ENCODE results near the gene RADIL.

RADIL gene

GRCh38 chr7:4849390-4849789, 34.1 kb downstream of the RADIL start:
- H3K4me3 ChIP-seq (ENCODE audit: low read length), result no peak overlapping the region
- no peak for DNase-seq (ENCODE audit: low read depth)
- TF ChIP-seq, protein P1, sequence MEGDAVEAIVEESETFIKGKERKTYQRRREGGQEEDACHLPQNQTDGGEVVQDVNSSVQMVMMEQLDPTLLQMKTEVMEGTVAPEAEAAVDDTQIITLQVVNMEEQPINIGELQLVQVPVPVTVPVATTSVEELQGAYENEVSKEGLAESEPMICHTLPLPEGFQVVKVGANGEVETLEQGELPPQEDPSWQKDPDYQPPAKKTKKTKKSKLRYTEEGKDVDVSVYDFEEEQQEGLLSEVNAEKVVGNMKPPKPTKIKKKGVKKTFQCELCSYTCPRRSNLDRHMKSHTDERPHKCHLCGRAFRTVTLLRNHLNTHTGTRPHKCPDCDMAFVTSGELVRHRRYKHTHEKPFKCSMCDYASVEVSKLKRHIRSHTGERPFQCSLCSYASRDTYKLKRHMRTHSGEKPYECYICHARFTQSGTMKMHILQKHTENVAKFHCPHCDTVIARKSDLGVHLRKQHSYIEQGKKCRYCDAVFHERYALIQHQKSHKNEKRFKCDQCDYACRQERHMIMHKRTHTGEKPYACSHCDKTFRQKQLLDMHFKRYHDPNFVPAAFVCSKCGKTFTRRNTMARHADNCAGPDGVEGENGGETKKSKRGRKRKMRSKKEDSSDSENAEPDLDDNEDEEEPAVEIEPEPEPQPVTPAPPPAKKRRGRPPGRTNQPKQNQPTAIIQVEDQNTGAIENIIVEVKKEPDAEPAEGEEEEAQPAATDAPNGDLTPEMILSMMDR (conservative IDR thresholded peaks at IDR 0.05; ENCODE audit: low read depth, low read length), result peak; percentile 25

- peak overlapping the region; percentile 32 for H3K4me3 ChIP-seq (ENCODE audit: low read length)
- TF ChIP-seq, protein P1 (conservative IDR thresholded peaks at IDR 0.05; ENCODE audit: low read depth, low read length), result peak; percentile 56
- DNase-seq (ENCODE audit: low read depth), result no peak
Observed at GRCh38 chr7:4845740-4846142, 37.8 kb downstream of the RADIL start.

GRCh38 chr7:4842319-4843064, 41.0 kb downstream of the RADIL start:
- TF ChIP-seq, protein P1 (conservative IDR thresholded peaks at IDR 0.05; ENCODE audit: low read depth, low read length), result no peak
- no peak overlapping the region for H3K4me3 ChIP-seq (ENCODE audit: low read length)
- no peak for DNase-seq (ENCODE audit: low read depth)

GRCh38 chr7:4841836-4842235, 41.7 kb downstream of the RADIL start:
- TF ChIP-seq, protein P1 (conservative IDR thresholded peaks at IDR 0.05; ENCODE audit: low read depth, low read length), result no peak
- no peak overlapping the region for H3K4me3 ChIP-seq (ENCODE audit: low read length)

GRCh38 chr7:4841007-4841784, 42.3 kb downstream of the RADIL start:
- no peak overlapping the region for H3K4me3 ChIP-seq (ENCODE audit: low read length)
- TF ChIP-seq, protein P1 (conservative IDR thresholded peaks at IDR 0.05; ENCODE audit: low read depth, low read length), result no peak
- no peak for DNase-seq (ENCODE audit: low read depth)

More at GRCh38 chr7:4841836-4842235, 41.7 kb downstream of the RADIL start:
- DNase-seq (ENCODE audit: low read depth), result no peak

- no peak for DNase-seq (ENCODE audit: low read depth)
- TF ChIP-seq, protein P1 (conservative IDR thresholded peaks at IDR 0.05; ENCODE audit: low read depth, low read length), result no peak
- H3K4me3 ChIP-seq (ENCODE audit: low read length), result no peak overlapping the region
Observed at GRCh38 chr7:4840079-4840501, 43.4 kb downstream of the RADIL start.
